ENCODE data around the gene FIZ1.

DNA sequence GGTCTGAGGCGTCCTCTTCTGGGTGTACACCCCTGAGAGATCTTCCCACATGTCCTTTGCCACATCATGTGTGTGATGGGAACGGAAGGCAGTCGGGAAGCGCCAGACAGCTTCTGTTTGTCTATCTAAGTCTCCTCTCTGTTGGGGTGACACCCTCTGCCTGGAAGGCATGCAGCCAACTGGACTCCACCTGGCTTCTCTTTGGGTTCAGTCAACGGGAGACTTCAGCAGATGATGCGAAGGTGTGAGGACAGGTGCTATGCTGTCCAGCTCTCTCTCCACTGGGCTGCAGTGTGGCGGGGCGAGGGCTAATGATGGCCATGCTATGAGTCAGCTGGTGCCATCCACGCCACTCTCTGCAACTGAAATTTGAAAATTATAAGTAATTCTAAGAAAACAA lies 39.6 kb downstream of the FIZ1 start:
- TF ChIP-seq, protein P1, sequence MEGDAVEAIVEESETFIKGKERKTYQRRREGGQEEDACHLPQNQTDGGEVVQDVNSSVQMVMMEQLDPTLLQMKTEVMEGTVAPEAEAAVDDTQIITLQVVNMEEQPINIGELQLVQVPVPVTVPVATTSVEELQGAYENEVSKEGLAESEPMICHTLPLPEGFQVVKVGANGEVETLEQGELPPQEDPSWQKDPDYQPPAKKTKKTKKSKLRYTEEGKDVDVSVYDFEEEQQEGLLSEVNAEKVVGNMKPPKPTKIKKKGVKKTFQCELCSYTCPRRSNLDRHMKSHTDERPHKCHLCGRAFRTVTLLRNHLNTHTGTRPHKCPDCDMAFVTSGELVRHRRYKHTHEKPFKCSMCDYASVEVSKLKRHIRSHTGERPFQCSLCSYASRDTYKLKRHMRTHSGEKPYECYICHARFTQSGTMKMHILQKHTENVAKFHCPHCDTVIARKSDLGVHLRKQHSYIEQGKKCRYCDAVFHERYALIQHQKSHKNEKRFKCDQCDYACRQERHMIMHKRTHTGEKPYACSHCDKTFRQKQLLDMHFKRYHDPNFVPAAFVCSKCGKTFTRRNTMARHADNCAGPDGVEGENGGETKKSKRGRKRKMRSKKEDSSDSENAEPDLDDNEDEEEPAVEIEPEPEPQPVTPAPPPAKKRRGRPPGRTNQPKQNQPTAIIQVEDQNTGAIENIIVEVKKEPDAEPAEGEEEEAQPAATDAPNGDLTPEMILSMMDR (IDR thresholded peaks at IDR 0.05), result no peak
- no peak for TF ChIP-seq POLR2A (IDR thresholded peaks at IDR 0.05; ENCODE audit: low read depth)
- no peak for TF ChIP-seq POLR2AphosphoS5 (IDR thresholded peaks at IDR 0.05)
- no peak for TF ChIP-seq EP300 (IDR thresholded peaks at IDR 0.05)

All from esophagus muscularis mucosa (tissue), 4 donors.